ENCODE measurements around the gene CPEB1. TPM values are rescaled to one million over a fixed set of nuclear protein-coding genes. Genes with fewer than 3 reads are reported as not detected.

CPEB1 gene
- total RNA-seq, 2 donors from 2014 or later: 1.8 to 3.1 TPM

DNA sequence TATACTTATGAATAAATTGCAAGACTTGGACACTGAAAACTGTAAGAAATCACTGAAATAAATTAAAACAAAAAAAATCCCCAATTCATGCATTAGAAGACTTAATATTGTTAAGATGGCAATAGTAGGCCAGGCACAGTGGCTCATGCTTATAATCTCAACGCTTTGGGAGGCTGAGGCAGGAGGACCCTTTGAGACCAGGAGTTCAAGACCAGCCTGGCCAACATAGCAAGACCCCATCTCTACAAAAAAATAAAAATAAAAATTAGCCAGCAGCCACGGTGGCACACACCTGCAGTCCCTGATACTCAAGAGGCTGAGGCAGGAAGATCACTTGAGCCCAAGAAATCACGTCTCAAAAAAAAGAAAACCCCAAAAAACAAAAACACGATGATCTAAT is 35.8 kb downstream of the CPEB1 start:
- no peak for DNase-seq
- no peak for ATAC-seq
- intact Hi-C loops (cut with DNase I): no loop called here

- intact Hi-C loops (cut with DNase I): no loop called here
- ATAC-seq: no peak
- no peak for DNase-seq
These were observed 45.0 kb downstream of the CPEB1 start for GRCh38 chr15:82602195-82602594.

- ATAC-seq: no peak
- no peak for DNase-seq
- intact Hi-C loops (cut with DNase I): no loop called here
These were observed 47.3 kb downstream of the CPEB1 start for GRCh38 chr15:82599862-82600261.

DNA sequence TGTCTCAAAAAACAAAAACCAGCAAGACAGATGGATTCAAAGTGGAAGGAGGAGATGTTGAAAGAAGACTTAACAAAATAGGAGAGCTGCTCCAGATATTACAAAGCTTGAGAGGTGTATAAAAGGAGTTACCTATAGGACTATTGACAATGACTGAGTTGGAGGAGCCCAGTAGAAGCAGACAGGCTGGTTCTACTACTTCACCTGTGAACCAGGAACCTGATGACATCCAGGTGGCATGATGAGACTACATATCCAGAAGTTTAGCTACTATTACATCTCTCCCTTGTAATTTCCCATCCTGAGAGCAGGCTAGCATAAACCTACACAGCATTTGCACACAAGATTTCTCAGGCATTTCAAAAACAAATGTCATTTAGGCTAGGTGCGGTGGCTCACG is 49.3 kb downstream of the CPEB1 start:
- no peak for DNase-seq
- no peak for ATAC-seq
- intact Hi-C loops (cut with DNase I): no loop called here

DNA sequence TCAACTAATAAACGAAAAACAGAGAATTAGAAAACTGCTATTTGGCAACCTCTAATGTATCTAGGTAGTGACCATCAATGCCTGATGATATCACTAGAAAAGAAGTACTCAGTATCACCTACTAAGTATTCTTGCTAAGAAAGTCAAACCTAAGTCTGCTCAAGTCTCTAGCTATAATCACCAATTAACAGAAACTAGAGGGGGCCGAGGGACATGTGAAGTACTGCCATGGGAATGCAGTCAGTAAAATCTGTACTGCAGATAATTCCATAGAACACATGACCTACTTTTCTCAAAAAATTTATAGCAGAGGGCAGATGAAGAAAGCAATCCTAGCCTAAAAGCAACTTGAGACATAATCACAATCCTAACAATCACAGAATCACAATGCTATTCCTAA is 51.4 kb downstream of the CPEB1 start:
- intact Hi-C loops (cut with DNase I): no loop called here
- ATAC-seq (no peak), DNase-seq (no peak)

- ATAC-seq: no peak
- DNase-seq: no peak
- intact Hi-C loops (cut with DNase I): no loop called here
These were observed 52.0 kb downstream of the CPEB1 start for GRCh38 chr15:82595203-82595602.

DNA sequence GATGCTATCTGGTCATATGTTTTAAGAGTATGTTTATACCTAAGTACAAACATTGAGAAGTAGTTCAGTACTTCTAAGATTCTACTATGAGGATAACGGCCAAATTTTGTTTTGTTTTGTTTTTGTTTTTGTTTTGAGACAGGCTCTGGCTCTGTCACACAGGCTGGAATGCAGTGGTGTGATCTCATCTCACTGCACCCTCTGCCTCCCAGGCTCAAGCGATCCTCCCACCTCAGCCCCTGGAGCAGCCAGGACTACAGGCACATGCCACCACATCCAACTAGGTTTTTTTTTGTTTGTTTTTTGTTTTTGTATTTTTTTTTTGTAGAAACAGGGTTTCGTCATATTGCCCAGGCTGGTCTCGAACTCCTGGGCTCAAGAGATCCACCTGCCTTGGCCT is 59.4 kb downstream of the CPEB1 start:
- intact Hi-C loops (cut with DNase I): loop anchor here in 1 of 2 donors (10.0 kb wide), 1 partner anchor 77 kb away; no protein-coding TSS in a partner anchor
- no peak for DNase-seq
- ATAC-seq: no peak

DNA sequence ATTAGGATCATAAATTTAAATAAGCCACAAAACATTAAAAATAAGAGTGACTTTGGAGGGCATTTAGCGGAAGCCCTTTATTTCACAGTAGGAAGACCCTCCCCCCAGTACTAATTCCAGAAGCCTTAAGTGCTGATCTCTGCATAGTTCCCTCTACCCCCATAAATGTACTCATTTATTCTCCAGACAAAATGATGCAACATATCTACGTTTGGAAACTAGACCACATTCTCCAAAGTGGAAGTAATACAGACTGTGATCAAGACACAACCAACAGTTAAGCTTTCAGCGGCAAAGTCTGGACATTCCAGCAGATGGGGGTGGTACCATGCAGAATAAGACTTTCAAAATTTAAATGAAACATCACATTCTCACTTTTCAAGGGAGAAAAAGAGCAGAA is 62.1 kb downstream of the CPEB1 start:
- ATAC-seq (no peak), DNase-seq (no peak)
- intact Hi-C loops (cut with DNase I): loop anchor here in 1 of 2 donors (10.0 kb wide), 1 partner anchor 80 kb away; no protein-coding TSS in a partner anchor

DNA sequence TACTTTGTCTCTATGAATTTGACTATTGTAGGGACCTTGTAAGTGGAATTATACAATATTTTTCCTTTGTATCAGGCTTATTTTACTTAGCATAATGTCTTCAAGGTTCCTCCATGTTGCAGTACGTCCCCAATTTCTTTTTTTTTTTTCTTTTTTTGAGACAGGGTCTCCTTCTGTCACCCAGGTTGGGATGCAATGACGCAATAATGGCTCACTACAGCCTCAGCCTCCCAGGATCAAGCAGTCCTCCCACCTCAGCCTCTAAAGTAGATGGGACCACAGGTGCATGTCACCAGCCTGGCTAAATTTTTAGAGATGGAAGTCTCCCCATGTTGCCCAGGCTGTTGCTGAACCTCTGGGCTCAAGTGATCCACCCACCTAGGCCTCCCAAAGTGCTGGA is 66.5 kb downstream of the CPEB1 start:
- DNase-seq: no peak
- intact Hi-C loops (cut with DNase I): loop anchor here in 1 of 2 donors (10.0 kb wide), 1 partner anchor 84 kb away; no protein-coding TSS in a partner anchor
- no peak for ATAC-seq

DNA sequence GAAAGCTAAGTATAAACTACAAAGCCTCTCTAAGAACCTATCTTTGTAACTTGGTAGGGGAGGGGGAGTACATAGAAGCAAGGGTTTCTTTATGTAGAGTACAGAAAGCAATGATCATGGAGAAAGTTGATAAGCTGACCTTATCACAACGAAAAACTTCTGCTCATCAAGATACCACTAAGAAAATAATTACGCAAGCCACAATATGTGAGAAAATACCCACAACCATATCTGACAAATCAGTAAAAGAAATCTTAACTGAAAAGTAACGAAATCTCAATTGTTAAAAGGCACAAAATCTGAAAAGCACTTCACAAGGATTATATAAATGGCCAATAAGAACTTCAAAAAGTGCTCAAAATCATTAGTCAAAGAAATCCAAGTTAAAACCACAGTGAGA is 71.8 kb downstream of the CPEB1 start:
- DNase-seq (no peak), ATAC-seq (no peak)
- intact Hi-C loops (cut with DNase I): no loop called here

- DNase-seq (no peak), ATAC-seq (no peak)
- intact Hi-C loops (cut with DNase I): no loop called here
These were observed 74.2 kb downstream of the CPEB1 start for GRCh38 chr15:82572986-82573385.

DNA sequence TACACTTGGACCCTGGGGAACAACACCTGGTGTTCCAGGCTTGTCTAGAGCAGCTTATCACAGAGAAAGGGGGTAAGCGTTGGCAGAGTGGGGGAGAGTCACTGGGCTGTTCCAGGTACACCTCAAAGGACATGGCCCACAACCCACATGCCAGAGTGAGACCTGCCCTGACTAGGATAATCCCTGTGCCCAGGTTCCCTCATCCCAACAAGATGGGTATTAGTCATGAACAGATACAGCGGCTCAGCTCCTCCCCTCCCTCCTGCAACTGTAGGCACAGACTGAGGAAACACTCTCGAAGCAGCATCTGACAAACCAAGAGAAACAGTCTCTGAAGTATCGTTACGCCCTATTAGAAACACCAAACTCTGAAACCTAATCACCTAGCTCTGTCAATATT is 74.9 kb downstream of the CPEB1 start:
- no peak for DNase-seq
- intact Hi-C loops (cut with DNase I): no loop called here
- ATAC-seq: peak in 1 of 2 donors; percentile 36

DNA sequence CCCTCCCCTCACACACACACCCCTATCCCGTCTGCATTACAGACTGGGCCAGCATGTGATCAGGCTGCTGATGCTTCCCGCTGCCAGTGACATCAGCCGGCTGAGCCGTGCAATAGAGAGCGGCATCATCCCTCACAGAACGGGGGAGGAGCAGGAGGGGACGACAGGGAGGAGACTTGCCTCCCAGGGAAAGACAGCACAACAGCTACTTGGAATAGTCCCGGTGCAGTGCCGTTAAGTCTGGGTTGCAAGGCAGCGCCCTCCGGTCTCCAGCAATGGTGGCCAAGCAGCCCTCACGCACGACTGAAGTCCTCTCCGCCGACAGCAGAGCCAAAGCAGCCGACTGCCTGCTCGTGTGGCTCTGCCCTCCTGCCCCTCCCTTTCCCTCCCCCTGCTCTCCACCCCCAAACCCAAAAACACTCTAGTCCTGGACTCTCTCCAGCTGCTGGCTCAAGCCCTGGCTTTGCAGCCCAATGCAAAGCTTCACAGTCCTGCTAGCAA is 75.4 kb downstream of the CPEB1 start:
- intact Hi-C loops (cut with DNase I): no loop called here
- peak; percentile 91 to 96 for ATAC-seq
- DNase-seq: peak; percentile 58

- intact Hi-C loops (cut with DNase I): no loop called here
- ATAC-seq (no peak), DNase-seq (no peak)
These were observed 76.2 kb downstream of the CPEB1 start for GRCh38 chr15:82570721-82571508.

GRCh38 chr15:82569834-82570233 is 77.3 kb downstream of the CPEB1 start:
- DNase-seq (no peak), ATAC-seq (no peak)
- intact Hi-C loops (cut with DNase I): no loop called here

DNA sequence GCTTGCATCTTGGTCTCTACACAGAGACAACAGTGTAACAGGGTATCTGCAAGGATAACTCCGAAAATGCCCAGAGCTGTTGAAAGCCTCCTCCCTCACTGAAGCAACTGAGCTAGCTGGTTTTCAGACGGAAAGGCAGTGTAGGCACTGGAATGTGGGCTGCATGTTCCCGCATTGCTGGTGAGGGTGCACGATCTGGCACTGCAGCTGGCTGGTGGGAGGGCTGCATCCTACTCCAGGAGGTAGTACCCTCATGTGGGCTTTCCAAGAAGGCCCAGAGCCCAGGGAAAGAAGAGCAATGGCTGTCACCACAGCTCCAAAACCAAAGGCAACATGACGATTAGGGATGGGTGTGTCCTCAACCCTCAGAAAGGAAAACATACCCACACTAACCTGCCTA is 78.2 kb downstream of the CPEB1 start:
- intact Hi-C loops (cut with DNase I): no loop called here
- DNase-seq: no peak
- ATAC-seq: no peak

GRCh38 chr15:82567661-82568060 is 79.5 kb downstream of the CPEB1 start:
- no peak for DNase-seq
- no peak for ATAC-seq
- intact Hi-C loops (cut with DNase I): no loop called here

GRCh38 chr15:82566690-82567089 is 80.5 kb downstream of the CPEB1 start:
- ATAC-seq: no peak
- no peak for DNase-seq
- intact Hi-C loops (cut with DNase I): no loop called here

GRCh38 chr15:82558502-82558901 is 88.7 kb downstream of the CPEB1 start:
- no peak for DNase-seq
- ATAC-seq: no peak
- intact Hi-C loops (cut with DNase I): no loop called here

GRCh38 chr15:82556315-82557035 is 90.7 kb downstream of the CPEB1 start:
- no peak for DNase-seq
- intact Hi-C loops (cut with DNase I): no loop called here
- no peak for ATAC-seq

- intact Hi-C loops (cut with DNase I): no loop called here
- ATAC-seq (no peak), DNase-seq (no peak)
These were observed 92.3 kb downstream of the CPEB1 start for GRCh38 chr15:82554849-82555248.

Measured in left cardiac atrium (tissue), 4 donors.